OCI-LY7 (cell line): ENCODE results near the gene SLC6A5.

Source experiments
- EZH2phosphoT487 ChIP-seq: fragments of 200-600 bp; sonication (generic); IDR thresholded peaks from 2 replicates; pipeline ENCODE4 v1.6.1; 2018; ENCODE audit warnings: low read depth, borderline replicate concordance, mild to moderate bottlenecking, mixed run types, antibody characterized with exemption, low read length, moderate library complexity, mixed read lengths
- TF ChIP-seq, protein P1 (sequence below): fragments of 200-600 bp; sonication (generic); conservative IDR thresholded peaks from 2 replicates; pipeline ENCODE4 v1.5.1; 2014; ENCODE audit warnings: mild to moderate bottlenecking, antibody characterized with exemption, low read length, moderate library complexity, mixed read lengths

DNA sequence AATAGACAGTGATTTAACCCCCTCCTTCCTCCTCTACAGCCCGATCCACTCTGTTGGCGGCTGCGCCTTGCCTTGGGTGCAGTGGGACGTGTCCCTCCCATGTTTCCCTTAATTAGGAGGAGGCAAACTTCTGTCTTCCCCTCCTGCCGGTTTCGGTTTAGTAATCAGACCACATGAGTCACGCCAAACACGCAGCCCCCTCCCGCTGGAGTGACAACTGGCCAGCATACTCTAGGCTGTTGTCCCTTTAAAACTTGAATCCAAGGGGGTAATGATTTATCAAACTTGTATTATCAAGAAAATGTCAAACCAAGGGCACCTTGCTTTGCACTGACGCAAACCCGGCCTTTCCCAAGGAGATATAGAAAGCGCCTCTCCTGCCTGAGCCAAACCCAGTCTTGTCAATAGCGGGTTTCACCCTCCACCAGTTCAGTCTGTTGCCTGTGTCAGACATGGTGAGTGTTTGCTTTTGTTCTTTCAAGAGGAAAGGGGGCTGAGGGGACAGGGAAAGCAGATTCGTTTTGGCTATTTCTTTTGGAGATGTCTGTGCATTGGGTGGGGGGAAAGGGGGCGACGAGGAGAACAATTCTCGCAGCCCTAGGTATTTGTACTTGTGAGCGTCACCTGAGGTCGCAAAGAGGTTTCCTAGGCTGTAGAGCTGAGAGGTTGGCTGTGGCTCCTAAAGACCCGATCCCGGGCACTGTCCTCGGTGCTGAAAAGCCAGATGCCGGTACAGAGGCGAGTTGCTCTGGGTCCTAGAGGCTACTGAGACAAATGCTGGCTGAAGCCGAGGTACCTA is at the start of gene SLC6A5:
- TF ChIP-seq, protein P1, sequence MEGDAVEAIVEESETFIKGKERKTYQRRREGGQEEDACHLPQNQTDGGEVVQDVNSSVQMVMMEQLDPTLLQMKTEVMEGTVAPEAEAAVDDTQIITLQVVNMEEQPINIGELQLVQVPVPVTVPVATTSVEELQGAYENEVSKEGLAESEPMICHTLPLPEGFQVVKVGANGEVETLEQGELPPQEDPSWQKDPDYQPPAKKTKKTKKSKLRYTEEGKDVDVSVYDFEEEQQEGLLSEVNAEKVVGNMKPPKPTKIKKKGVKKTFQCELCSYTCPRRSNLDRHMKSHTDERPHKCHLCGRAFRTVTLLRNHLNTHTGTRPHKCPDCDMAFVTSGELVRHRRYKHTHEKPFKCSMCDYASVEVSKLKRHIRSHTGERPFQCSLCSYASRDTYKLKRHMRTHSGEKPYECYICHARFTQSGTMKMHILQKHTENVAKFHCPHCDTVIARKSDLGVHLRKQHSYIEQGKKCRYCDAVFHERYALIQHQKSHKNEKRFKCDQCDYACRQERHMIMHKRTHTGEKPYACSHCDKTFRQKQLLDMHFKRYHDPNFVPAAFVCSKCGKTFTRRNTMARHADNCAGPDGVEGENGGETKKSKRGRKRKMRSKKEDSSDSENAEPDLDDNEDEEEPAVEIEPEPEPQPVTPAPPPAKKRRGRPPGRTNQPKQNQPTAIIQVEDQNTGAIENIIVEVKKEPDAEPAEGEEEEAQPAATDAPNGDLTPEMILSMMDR, result no peak
- TF ChIP-seq EZH2phosphoT487, result no peak
